H1 (cell line): ENCODE measurements around the gene CLEC19A. TPM values are rescaled to one million over a fixed set of nuclear protein-coding genes. Genes with fewer than 3 reads are reported as not detected.

Source experiments
- CTCF ChIA-PET: fragments of 300-600 bp; sonication (Branson Sonifier 250); formaldehyde crosslinking; loops from one replicate; lab custom pipeline; 2021; ENCODE audit not compliant: partially characterized antibody; lab: Charles Lee
- POLR2A ChIA-PET: fragments of 300-600 bp; sonication (Branson Sonifier 250); formaldehyde crosslinking; loops from one replicate; lab custom pipeline; 2021; ENCODE audit warnings: inconsistent platforms; ENCODE audit not compliant: partially characterized antibody; lab: Charles Lee
- DNase-seq, 2 experiments: peaks; one replicate each; pipeline versions ENCODE4 v3.0.0 to v3.0.0-alpha.2; 2010 to 2022; ENCODE audit warnings: low spot score in 2 of 2, low read depth in 1 of 2, mixed read lengths in 1 of 2
- FAIRE-seq: peaks from 2 replicates; lab custom pipeline; 2011; peaks lifted over from hg19 to GRCh38; lab: Jason Lieb, UNC
- H2AFZ ChIP-seq: 2 replicates; pipeline ENCODE4 v1.8.1; 2012; ENCODE audit warnings: low read length, inconsistent platforms
- H2AK5ac ChIP-seq: 2 replicates; pipeline ENCODE4 v1.6.1; 2013; ENCODE audit warnings: low read depth, low read length
- H2BK120ac ChIP-seq: replicated peaks from 2 replicates; pipeline ENCODE3; 2013; ENCODE audit warnings: low read depth, low read length, inconsistent platforms
- H2BK12ac ChIP-seq: 2 replicates; pipeline ENCODE4 v1.6.1; 2013; ENCODE audit warnings: low read depth, low read length
- H2BK15ac ChIP-seq: 2 replicates; pipeline ENCODE4 v1.6.1; 2013; ENCODE audit warnings: low read length
- H2BK20ac ChIP-seq: 2 replicates; pipeline ENCODE4 v1.6.1; 2013; ENCODE audit warnings: low read length
- H2BK5ac ChIP-seq: 2 replicates; pipeline ENCODE4 v1.6.1; 2013; ENCODE audit warnings: low read depth, low read length
- H3K14ac ChIP-seq: 2 replicates; pipeline ENCODE4 v1.6.1; 2013; ENCODE audit warnings: inconsistent platforms; ENCODE audit not compliant: insufficient read length
- H3K18ac ChIP-seq: 2 replicates; pipeline ENCODE4 v1.6.1; 2013; ENCODE audit warnings: low read length; ENCODE audit errors: extremely low read depth
- H3K23ac ChIP-seq: 2 replicates; pipeline ENCODE4 v1.6.1; 2013; ENCODE audit warnings: inconsistent platforms; ENCODE audit not compliant: insufficient read length
- H3K23me2 ChIP-seq: 2 replicates; pipeline ENCODE4 v1.6.1; 2013; ENCODE audit warnings: low read depth, low read length
- H3K27ac ChIP-seq: 2 replicates; pipeline ENCODE4 v1.6.1; 2011; ENCODE audit warnings: low read depth, low read length, inconsistent platforms
- H3K27me3 ChIP-seq, 4 experiments: replicated peaks in 1 of 4; 1 replicate in 1 of 4; 2 replicates in 3 of 4; pipeline versions ENCODE4 v1.6.1 to v1.8.1; 2011 to 2013; ENCODE audit warnings: low read length in 3 of 4, mild to moderate bottlenecking in 3 of 4, inconsistent platforms in 2 of 4, mixed read lengths in 2 of 4, moderate library complexity in 1 of 4; ENCODE audit not compliant: control insufficient read depth in 3 of 4, insufficient read depth in 3 of 4; ENCODE audit errors: extremely low read depth in 1 of 4
- H3K36me3 ChIP-seq, 4 experiments: 2 replicates each; pipeline versions ENCODE4 v1.6.1 to v1.8.1; 2011 to 2013; ENCODE audit warnings: mild to moderate bottlenecking in 4 of 4, low read length in 3 of 4, moderate library complexity in 2 of 4, control low read depth in 1 of 4, inconsistent platforms in 1 of 4; ENCODE audit not compliant: insufficient read depth in 4 of 4, control insufficient read depth in 2 of 4
- H3K4ac ChIP-seq: replicated peaks from 2 replicates; pipeline ENCODE3; 2013; ENCODE audit warnings: low read length, low read depth, mixed read lengths, inconsistent platforms; ENCODE audit not compliant: insufficient read length
- H3K4me1 ChIP-seq, 4 experiments: replicated peaks in 1 of 4; 1 replicate in 1 of 4; 2 replicates in 3 of 4; pipeline versions ENCODE4 v1.6.1 to v1.8.1; 2011 to 2013; ENCODE audit warnings: low read length in 3 of 4, inconsistent platforms in 2 of 4, mixed read lengths in 1 of 4; ENCODE audit not compliant: insufficient read depth in 4 of 4, control insufficient read depth in 3 of 4
- H3K4me2 ChIP-seq, 2 experiments: 2 replicates each; pipeline versions ENCODE4 v1.6.1 to v1.8.1; 2011 to 2013; ENCODE audit warnings: low read depth in 2 of 2, low read length in 2 of 2, control low read depth in 1 of 2, inconsistent platforms in 1 of 2, mild to moderate bottlenecking in 1 of 2; ENCODE audit not compliant: insufficient read depth in 1 of 2
- H3K4me3 ChIP-seq, 4 experiments: fragments of 200-600, 300-600 bp in 1 of 4; sonication (generic), shearing (Covaris generic), sonication (Bioruptor Twin) in 1 of 4; 2 replicates each; pipeline versions ENCODE4 v1.5.1 to v1.8.1; 2011 to 2016; ENCODE audit warnings: low read length in 4 of 4, low read depth in 3 of 4, control low read depth in 2 of 4, inconsistent platforms in 2 of 4, mild to moderate bottlenecking in 2 of 4, mixed read lengths in 1 of 4, moderate library complexity in 1 of 4; ENCODE audit not compliant: insufficient read depth in 2 of 4; ENCODE audit errors: extremely low read depth in 1 of 4
- H3K56ac ChIP-seq: replicated peaks from 2 replicates; pipeline ENCODE3; 2013; ENCODE audit warnings: low read depth, mild to moderate bottlenecking, mixed read lengths, low read length, inconsistent platforms; ENCODE audit not compliant: insufficient read length
- H3K79me1 ChIP-seq: 2 replicates; pipeline ENCODE4 v1.6.1; 2013; ENCODE audit warnings: low read depth, low read length, control low read depth
- H3K79me2 ChIP-seq, 2 experiments: 2 replicates each; pipeline versions ENCODE4 v1.6.1 to v1.8.1; 2012 to 2013; ENCODE audit warnings: low read length in 2 of 2, mild to moderate bottlenecking in 2 of 2, inconsistent platforms in 1 of 2; ENCODE audit not compliant: insufficient read depth in 2 of 2, control insufficient read depth in 1 of 2
- H3K9ac ChIP-seq, 4 experiments: replicated peaks in 1 of 4; 1 replicate in 1 of 4; 2 replicates in 3 of 4; pipeline versions ENCODE4 v1.6.1 to v1.8.1; 2011 to 2013; ENCODE audit warnings: low read depth in 3 of 4, low read length in 3 of 4, control low read depth in 2 of 4, mild to moderate bottlenecking in 2 of 4, moderate library complexity in 2 of 4, inconsistent platforms in 1 of 4; ENCODE audit errors: extremely low read depth in 1 of 4
- H3K9me3 ChIP-seq, 2 experiments: 2 replicates each; pipeline versions ENCODE4 v1.6.1 to v1.8.1; 2012 to 2013; ENCODE audit warnings: mild to moderate bottlenecking in 2 of 2, moderate library complexity in 2 of 2, control low read depth in 1 of 2, inconsistent platforms in 1 of 2, low read depth in 1 of 2, low read length in 1 of 2, mixed read lengths in 1 of 2; ENCODE audit not compliant: insufficient read depth in 2 of 2
- H4K20me1 ChIP-seq, 2 experiments: replicated peaks in 1 of 2; 2 replicates each; pipeline versions ENCODE3 to v1.8.1; 2011 to 2013; ENCODE audit warnings: inconsistent platforms in 2 of 2, low read length in 2 of 2, mild to moderate bottlenecking in 1 of 2; ENCODE audit not compliant: insufficient read depth in 2 of 2, control insufficient read depth in 1 of 2
- H4K5ac ChIP-seq: 2 replicates; pipeline ENCODE4 v1.6.1; 2013; ENCODE audit warnings: low read length, low read depth, mixed read lengths, inconsistent platforms; ENCODE audit not compliant: insufficient read length
- H4K8ac ChIP-seq: 2 replicates; pipeline ENCODE4 v1.8.0; 2013; ENCODE audit warnings: mild to moderate bottlenecking, moderate library complexity, low read length, inconsistent platforms; ENCODE audit not compliant: insufficient read depth; ENCODE audit errors: extremely low read depth
- H4K91ac ChIP-seq: replicated peaks from 2 replicates; pipeline ENCODE3; 2013; ENCODE audit warnings: low read length, mixed read lengths, inconsistent platforms; ENCODE audit not compliant: insufficient read length
- BACH1 ChIP-seq: IDR thresholded peaks from 2 replicates; pipeline ENCODE4 v1.6.1; 2012; ENCODE audit warnings: low read length, improper control_type of control experiment
- CTBP2 ChIP-seq: IDR thresholded peaks from 2 replicates; pipeline ENCODE4 v1.7.0; 2011; ENCODE audit warnings: borderline replicate concordance, mild to moderate bottlenecking, moderate library complexity, mixed read lengths, low read length; ENCODE audit not compliant: insufficient read depth, insufficient read length
- GABPA ChIP-seq: IDR thresholded peaks from 2 replicates; pipeline ENCODE4 v1.6.1; 2011; ENCODE audit warnings: mild to moderate bottlenecking, low read length, moderate library complexity, borderline replicate concordance; ENCODE audit not compliant: insufficient read depth
- HDAC2 ChIP-seq, 2 experiments: fragments of 300-600 bp in 1 of 2; sonication (generic) in 1 of 2; IDR thresholded peaks; 2 replicates each; pipeline ENCODE4 v1.6.1; 2011 to 2012; ENCODE audit warnings: low read depth in 2 of 2, low read length in 2 of 2, mild to moderate bottlenecking in 2 of 2, moderate library complexity in 2 of 2, borderline replicate concordance in 1 of 2, inconsistent platforms in 1 of 2
- MAX ChIP-seq: IDR thresholded peaks from 2 replicates; pipeline ENCODE4 v1.6.1; 2012; ENCODE audit warnings: inconsistent platforms
- NRF1 ChIP-seq: IDR thresholded peaks from 2 replicates; pipeline ENCODE4 v1.6.1; 2011; ENCODE audit warnings: mild to moderate bottlenecking, low read depth, low read length, improper control_type of control experiment
- PHF8 ChIP-seq: fragments of 200-600 bp; sonication (generic); conservative IDR thresholded peaks from 2 replicates; pipeline ENCODE4 v1.7.1; 2012; ENCODE audit warnings: low read depth, mild to moderate bottlenecking, inconsistent platforms, low read length, moderate library complexity
- POLR2A ChIP-seq, 2 experiments: IDR thresholded peaks; 1 replicate in 1 of 2; 2 replicates in 1 of 2; pipeline ENCODE4 v1.6.1; 2011; ENCODE audit warnings: low read depth in 2 of 2, low read length in 2 of 2, mild to moderate bottlenecking in 2 of 2; ENCODE audit errors: control extremely low read depth in 1 of 2
- POLR2AphosphoS5 ChIP-seq: IDR thresholded peaks from 2 replicates; pipeline ENCODE4 v1.6.1; 2011; ENCODE audit warnings: low read depth, low read length
- RXRA ChIP-seq: IDR thresholded peaks from 2 replicates; pipeline ENCODE4 v1.6.1; 2011; ENCODE audit warnings: low read depth, mild to moderate bottlenecking, low read length, moderate library complexity; ENCODE audit not compliant: insufficient read depth
- SIX5 ChIP-seq: IDR thresholded peaks from 2 replicates; pipeline ENCODE4 v1.6.1; 2011; ENCODE audit warnings: mild to moderate bottlenecking, low read depth, low read length
- SUZ12 ChIP-seq: fragments of 200-600 bp; sonication (generic); IDR thresholded peaks from 2 replicates; pipeline ENCODE4 v1.6.1; 2012; ENCODE audit warnings: mild to moderate bottlenecking, inconsistent platforms, low read length, moderate library complexity, mixed read lengths
- TCF12 ChIP-seq: IDR thresholded peaks from 2 replicates; pipeline ENCODE4 v1.6.1; 2011; ENCODE audit warnings: low read depth, mild to moderate bottlenecking, low read length
- WGBS, 2 experiments: shearing (Covaris generic) in 1 of 2; methylation state at CpG; one replicate each; pipeline versions ENCODE4 v1.1.6 to v1.1.7; 2013 to 2015; ENCODE audit warnings: low lambda C conversion rate in 2 of 2, mixed read lengths in 2 of 2, inconsistent platforms in 1 of 2, low coverage in 1 of 2, missing lambda C conversion rate in 1 of 2; ENCODE audit not compliant: insufficient replicate concordance in 2 of 2, insufficient coverage in 1 of 2, insufficient read length in 1 of 2; ENCODE audit errors: extremely low coverage in 1 of 2, missing lambda C conversion rate in 1 of 2; 5-methylcytosine and 5-hydroxymethylcytosine counted together
- polyA plus RNA-seq, 7 experiments: library from polyadenylated mRNA; depleted of rRNA in 3 of 7; stranded (reverse) in 5 of 7; unstranded in 2 of 7; fragments of >200 nt in 5 of 7; fragments of 200-250 nt in 2 of 7; gene quantifications; 1 replicate in 5 of 7; 2 replicates in 1 of 7; 4 replicates in 1 of 7; pipeline versions ENCODE4 v1.2.1 to v1.2.3, GENCODE V29; 2011 to 2013; ENCODE audit warnings: missing spikeins in 2 of 7, mixed read lengths in 2 of 7
- total RNA-seq: library from RNA; stranded (reverse); fragmentation: NEBNext Ultra II Directional; extraction: Animal tissue kit (Norgen Biotek cat#: 25700); gene quantifications from 2 replicates; pipeline ENCODE4 v1.2.1, GENCODE V29; 2021

Gene CLEC19A
- total and polyA plus RNA-seq, 2 of the 8 experiments (the other 6 are each of a cell fraction or from before 2014, with no cell fraction given), result 0.35 to 0.88 TPM

GRCh38 chr16:19265380-19265930 is 20.1 kb upstream of the CLEC19A start:
- H4K20me1 ChIP-seq, result no peaks in the 10 kb centered on the region
- FAIRE-seq (no peak), DNase-seq (no peak)
- ChIA-PET CTCF (interaction anchor here (0.6 to 2.0 kb wide), 7 partner anchors 11 to 231 kb away, joined by 3 to 9 read pairs (median 4); partner anchors contain the start of gene CLEC19A), POLR2A (interaction anchor here (1.6 kb wide), 1 partner anchor 20 kb away, joined by 6 read pairs; the partner anchor contains the start of gene CLEC19A)
- H3K79me2 ChIP-seq, result no peaks in the 10 kb centered on the region
- H3K36me3 ChIP-seq, result no peaks in the 10 kb centered on the region
- no peak overlapping the region for H4K91ac ChIP-seq
- no peak overlapping the region for H3K23ac ChIP-seq
- H4K8ac ChIP-seq, result no peak overlapping the region
- no peaks in the 10 kb centered on the region for H3K23me2 ChIP-seq
- H3K4me3 ChIP-seq, result no peak overlapping the region
- no peak overlapping the region for H3K4me2 ChIP-seq
- 85% methylated on average over 9 of the region's 9 CpGs; no CpG with 5 or more reads in 1 of the 2 experiments for WGBS, 2 experiments
- no peak overlapping the region for H2AFZ ChIP-seq
- H2BK20ac ChIP-seq, result no peak overlapping the region
- H3K18ac ChIP-seq, result no peak overlapping the region
- no peak overlapping the region for H3K9ac ChIP-seq
- H2BK15ac ChIP-seq, result no peak overlapping the region
- H3K56ac ChIP-seq, result no peak overlapping the region
- no peak overlapping the region for H2BK120ac ChIP-seq
- no peak overlapping the region for H3K14ac ChIP-seq
- peaks cover 0 to 5% of the 10 kb centered on the region in 2 experiments; a peak in 2 of 4 replicates for H3K9me3 ChIP-seq
- H3K79me1 ChIP-seq, result no peaks in the 10 kb centered on the region
- H2BK12ac ChIP-seq, result no peak overlapping the region
- no peaks in the 10 kb centered on the region for H3K4me1 ChIP-seq
- H2AK5ac ChIP-seq, result no peak overlapping the region
- H3K27me3 ChIP-seq, result no peaks in the 10 kb centered on the region
- no peak overlapping the region for H4K5ac ChIP-seq
- no peak overlapping the region for H3K4ac ChIP-seq
- no peak overlapping the region for H2BK5ac ChIP-seq
- H3K27ac ChIP-seq, result no peak overlapping the region
- TF ChIP-seq TCF12, result no peak
- TF ChIP-seq BACH1, result no peak
- no peak for TF ChIP-seq POLR2A (IDR thresholded peaks at IDR 0.05; ENCODE audit: control extremely low read depth in 1 of 2, low read depth in 2 of 2, low read length in 2 of 2)
- TF ChIP-seq PHF8, result no peak
- no peak for TF ChIP-seq POLR2AphosphoS5
- no peak for TF ChIP-seq MAX
- no peak for TF ChIP-seq SUZ12
- TF ChIP-seq RXRA, result no peak
- no peak for TF ChIP-seq GABPA
- TF ChIP-seq HDAC2 (IDR thresholded peaks at IDR 0.05; ENCODE audit: borderline replicate concordance in 1 of 2, low read depth in 2 of 2, low read length in 2 of 2), result no peak
- no peak for TF ChIP-seq SIX5
- TF ChIP-seq CTBP2, result no peak
- TF ChIP-seq NRF1, result no peak
